AG09319 (cell line): Measurements from ENCODE around the gene NDUFS3.
"Not testable (repeated sequence)": the region's sequence is repeated elsewhere in the genome, so short reads cannot be mapped to it uniquely, and the experiment has no call there.

Experiments
- DNase-seq: peaks from one replicate; pipeline ENCODE4 v3.0.0-alpha.2; 2010; ENCODE audit warnings: low read depth; ENCODE audit errors: extremely low read depth
- CTCF ChIP-seq: IDR thresholded peaks from 2 replicates; pipeline ENCODE4 v1.5.1; 2011; ENCODE audit warnings: low read depth, mild to moderate bottlenecking, inconsistent platforms, low read length, moderate library complexity

Gene NDUFS3

DNA sequence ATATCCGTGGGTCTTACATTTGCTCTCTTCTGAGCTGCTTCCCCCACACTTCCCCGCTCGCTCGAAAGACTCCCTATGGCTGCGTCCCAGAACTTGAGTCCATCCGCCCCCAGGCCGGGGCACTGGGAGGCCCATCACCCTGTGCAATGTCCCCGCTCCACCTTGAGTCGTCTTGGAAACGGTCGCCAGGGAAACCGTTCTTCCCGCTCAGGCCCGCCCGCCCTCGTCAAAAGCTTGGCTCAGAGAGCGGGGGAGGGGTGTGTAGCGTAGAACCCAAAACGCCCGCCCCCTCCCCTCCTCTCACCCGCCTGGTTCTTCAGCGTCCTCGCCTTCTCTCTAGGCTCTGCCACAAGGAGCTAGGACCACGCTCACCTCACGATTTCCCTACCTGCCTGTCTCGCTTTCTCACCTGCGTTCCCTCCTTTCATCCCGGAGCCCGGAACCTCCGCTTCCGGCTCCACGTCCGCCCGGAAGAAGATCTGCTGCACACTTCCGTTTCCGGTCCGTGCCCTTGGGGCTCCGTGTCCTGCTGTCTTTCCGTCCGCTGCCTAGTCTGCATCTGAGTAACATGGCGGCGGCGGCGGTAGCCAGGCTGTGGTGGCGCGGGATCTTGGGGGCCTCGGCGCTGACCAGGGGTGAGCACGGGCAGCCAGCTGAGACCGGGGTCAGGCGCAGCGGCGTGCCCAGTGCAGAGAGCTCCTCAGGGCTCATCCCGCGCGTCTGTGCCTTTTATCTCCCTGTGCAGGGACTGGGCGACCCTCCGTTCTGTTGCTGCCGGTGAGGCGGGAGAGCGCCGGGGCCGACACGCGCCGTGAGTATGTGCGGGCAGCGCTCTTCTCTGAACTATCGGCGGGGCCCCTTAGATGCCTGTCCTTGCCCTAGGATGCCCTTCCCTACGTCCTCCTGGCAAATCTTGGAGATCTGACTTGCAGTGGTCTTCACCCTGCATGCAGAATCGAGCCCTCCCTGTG is at the start of gene NDUFS3, which contains the start of gene KBTBD4:
Gene NDUFS3, plus strand, starts transcription at position 551 of the 971 bp plus-strand sequence. Its CDS starts 18 bp downstream, at position 569.
Gene KBTBD4, minus strand, starts transcription at position 447 of the 971 bp plus-strand sequence. Its CDS starts 19 bp downstream, at position 428.
- peak; percentile 73 for DNase-seq
- TF ChIP-seq CTCF: no peak

- DNase-seq: no peak
- TF ChIP-seq CTCF: no peak
These were observed 48.9 kb upstream of the NDUFS3 start for GRCh38 chr11:47529951-47530350.

DNA sequence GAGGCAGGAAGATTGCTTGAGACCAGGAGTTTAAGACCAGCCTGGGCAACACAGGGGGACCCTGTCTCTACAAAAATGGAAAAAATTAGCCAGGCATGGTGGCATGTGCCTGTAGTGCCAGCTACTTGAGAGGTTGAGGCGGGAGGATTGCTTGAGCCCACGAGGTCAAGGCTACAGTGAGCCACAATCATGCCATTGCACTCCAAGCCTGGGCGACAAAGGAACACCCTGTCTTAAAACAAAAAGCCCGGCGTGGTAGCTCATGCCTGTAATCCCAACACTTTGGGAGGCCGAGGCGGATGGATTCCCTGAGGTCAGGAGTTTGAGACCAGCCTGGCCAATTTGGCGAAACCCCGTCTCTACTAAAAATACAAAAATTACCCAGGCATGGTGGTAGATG is 48.2 kb upstream of the NDUFS3 start:
- not testable (repeated sequence) for DNase-seq

- no peak for DNase-seq
- no peak for TF ChIP-seq CTCF
These were observed 47.2 kb upstream of the NDUFS3 start for GRCh38 chr11:47531666-47532065.

- no peak for TF ChIP-seq CTCF
- DNase-seq: no peak
These were observed 46.2 kb upstream of the NDUFS3 start for GRCh38 chr11:47532597-47533213.

- no peak for DNase-seq
- TF ChIP-seq CTCF: no peak
These were observed 45.2 kb upstream of the NDUFS3 start for GRCh38 chr11:47533690-47534151.

DNA sequence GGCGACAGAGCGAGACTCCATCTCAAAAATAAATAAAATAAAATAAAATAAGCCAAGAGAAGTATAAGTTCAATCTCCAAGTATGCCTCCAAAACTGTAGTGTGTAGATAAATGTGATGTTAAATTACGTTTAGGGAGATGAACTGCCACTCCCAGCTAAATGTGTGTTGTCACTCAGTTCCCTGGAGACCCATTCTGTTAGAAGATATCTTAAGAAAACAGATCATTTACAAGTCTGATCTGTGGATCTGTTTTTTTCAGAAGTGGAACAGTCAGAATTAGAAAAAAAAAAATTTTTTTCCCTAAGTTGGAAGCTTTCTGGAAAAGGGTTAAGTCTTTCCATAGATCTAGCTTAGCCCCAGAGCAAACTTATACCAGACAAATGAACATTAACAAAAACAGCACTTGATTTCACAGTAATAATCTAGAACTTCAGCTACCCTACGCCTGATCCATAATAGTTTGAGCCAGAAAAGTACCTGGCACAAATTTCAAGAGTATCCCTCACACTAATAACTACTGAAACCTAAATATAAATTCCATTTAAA is 44.1 kb upstream of the NDUFS3 start:
- no peak for DNase-seq
- TF ChIP-seq CTCF: no peak
